CD4-positive, alpha-beta T cell treated with Interleukin-4 for 1 hour (primary cell): Measurements from ENCODE around the gene C13orf42.
A peak's percentile ranks its signal among the peaks of the same experiment; 100 is the strongest.
"Not testable (repeated sequence)": the region's sequence is repeated elsewhere in the genome, so short reads cannot be mapped to it uniquely, and the experiment has no call there.

Source experiments
- DNase-seq, 2 donors: peaks; one replicate each; pipeline ENCODE4 v3.0.0-alpha.2; 2020 to 2022

Gene C13orf42

GRCh38 chr13:51118809-51119431, 7.8 kb upstream of the C13orf42 start:
- DNase-seq: no peak

DNA sequence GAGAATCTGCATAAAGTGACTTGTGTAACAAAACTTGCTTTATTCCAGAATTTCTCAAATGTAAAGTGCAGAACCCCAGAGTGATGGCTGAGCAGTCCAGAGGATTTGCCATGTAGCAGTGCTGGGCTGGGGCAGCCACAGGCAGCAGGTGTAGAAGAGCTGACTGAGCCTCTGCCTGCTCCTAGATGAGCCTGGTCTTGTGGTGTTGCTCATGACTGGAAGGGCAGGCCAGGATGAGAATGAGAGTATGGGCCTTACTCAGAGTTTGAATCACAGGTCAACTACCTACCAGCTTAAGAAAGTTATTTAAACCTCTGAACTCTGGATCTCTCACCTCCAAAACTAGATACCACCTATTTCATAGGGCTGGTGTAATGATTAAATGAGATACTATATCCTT, 2.9 kb upstream of the C13orf42 start:
- no peak for DNase-seq

DNA sequence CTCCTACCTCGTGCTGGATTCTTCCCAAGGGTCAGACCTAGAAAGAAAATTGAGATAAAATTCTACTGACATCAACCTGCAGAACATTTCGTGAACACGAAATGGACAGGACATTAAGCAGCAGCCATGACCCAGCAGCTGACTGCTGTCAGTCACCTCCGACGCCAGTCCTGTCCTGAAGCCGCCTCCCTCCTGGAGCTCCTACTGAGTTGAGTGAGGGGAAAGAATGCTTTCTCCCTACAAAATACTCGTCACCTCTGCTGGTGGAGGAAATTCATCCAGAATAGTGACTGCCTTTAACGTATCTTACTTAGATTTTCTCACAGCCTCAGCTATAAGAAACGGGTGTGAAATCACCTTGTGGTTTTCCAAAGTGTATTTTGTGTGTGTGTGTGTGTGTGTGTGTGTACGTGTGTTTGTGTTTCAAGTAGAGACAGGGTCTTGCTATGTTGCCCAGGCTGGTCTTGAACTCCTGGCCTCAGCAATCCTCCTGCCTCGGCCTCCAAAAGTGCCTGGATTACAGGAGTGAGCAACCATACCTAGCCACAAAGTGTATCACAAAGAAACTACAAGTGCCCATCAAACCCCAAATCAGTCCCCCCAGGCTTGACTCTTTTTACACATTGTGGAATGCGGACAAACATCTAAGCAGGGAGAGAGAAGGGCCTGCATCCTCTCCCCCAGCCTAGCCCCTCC, 2.3 kb upstream of the C13orf42 start:
- DNase-seq: no peak

DNA sequence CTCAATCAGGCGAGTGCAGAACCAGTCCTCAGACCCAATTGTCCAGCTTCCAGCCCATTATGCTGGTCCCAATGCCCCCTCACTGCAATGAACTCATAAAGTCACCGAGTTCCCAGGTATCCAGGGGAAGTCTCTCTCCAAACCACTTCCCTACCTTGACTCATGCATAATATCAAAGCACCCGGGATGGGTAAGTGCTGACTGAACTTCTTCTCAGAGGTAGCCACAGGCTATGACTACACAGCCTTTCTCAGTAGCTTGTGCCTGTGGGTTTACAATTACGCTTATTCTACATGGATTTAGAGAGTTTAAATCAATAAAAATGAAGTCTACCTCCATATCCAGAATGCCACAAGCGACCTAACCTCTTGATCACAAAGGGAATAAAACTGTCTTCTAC, 1.7 kb upstream of the C13orf42 start:
- DNase-seq: no peak

DNA sequence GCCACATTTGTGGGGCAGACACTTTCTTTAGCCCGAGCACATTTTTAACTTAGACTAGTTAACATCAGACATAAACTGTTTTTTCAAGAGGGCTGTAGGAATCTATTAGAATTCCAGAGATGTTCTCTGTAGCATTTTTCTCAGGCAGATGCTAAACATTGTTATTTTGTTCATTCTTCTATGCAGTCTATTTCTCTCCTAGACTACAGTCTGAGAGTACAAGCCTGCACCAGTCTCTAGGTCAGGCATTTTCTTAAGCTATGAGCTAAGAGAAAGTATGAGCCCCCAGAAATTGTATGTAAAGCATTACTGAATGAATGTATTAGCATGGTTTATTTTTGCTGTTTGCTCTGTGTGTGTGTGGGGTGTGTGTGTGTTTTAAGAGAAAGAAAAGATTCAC, 923 bp upstream of the C13orf42 start:
- DNase-seq: no peak

- no peak for DNase-seq
Measured at GRCh38 chr13:51107996-51108395, 3.1 kb downstream of the C13orf42 start.

DNA sequence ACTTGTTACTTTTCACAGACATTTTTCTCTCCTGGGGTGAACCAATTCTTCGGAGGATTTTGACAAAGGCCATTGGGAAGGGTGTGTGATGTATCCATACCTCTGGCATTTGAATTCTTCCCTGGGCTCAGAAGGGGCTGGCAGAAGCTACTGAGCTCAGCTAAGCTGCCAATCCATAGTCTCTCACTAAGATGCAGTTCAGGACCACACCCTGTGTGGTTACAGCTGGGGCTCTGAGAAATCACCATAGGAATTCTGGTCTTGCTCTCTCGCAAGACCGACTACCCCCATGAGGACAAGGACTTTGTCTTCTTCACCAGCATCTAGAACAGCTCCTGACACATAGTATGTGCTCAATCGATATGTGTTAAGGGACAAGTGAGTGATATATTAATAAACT, 6.0 kb downstream of the C13orf42 start:
- no peak for DNase-seq

GRCh38 chr13:51101636-51102235, 9.3 kb downstream of the C13orf42 start:
- DNase-seq: no peak

GRCh38 chr13:51097353-51098043, 13.6 kb downstream of the C13orf42 start:
- DNase-seq: no peak

DNA sequence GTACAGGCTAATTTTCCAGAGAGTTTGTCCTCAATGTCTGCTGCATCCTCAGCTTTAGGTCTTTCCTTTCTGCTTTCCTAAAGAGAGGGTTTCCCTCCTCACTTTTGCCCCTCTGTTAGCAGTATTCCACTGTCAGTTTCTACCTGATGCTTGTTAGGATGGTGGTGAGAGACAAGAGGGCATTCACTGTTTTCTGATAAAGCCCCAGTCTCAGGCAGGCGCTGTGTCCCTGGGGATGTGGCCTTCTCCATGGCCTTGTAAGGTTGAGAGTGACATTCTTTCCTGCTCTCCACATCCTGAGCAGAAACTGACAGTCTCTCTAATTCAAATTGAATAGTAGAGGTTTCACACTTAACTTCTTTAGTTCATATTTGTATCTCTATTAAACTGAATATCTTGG, 14.9 kb downstream of the C13orf42 start:
- DNase-seq: no peak

GRCh38 chr13:51093574-51093973, 17.5 kb downstream of the C13orf42 start:
- DNase-seq: no peak

DNA sequence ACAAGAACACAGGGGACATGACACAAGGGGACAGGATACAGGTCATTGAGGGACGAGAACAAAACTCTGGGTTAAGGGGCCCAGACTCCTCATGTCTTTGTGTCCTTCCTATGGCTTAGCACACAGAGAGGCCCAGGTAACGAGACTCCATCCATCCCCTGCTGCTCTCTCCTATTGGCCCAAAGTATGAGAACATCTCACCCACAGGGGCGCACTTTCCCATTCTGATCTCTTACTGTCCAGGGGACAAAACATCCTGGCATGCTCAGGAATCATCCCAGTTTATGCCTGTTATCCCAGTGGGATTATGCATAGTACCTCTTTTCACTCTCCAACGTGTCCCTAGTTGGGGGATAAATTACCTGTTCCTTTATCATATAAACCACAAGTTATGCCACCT, 19.2 kb downstream of the C13orf42 start:
- DNase-seq: no peak

GRCh38 chr13:51083706-51084105, 27.4 kb downstream of the C13orf42 start:
- DNase-seq: no peak

- not testable (repeated sequence) for DNase-seq
Measured at GRCh38 chr13:51080478-51081065, 30.5 kb downstream of the C13orf42 start.

GRCh38 chr13:51071493-51071892, 39.6 kb downstream of the C13orf42 start:
- no peak for DNase-seq

DNA sequence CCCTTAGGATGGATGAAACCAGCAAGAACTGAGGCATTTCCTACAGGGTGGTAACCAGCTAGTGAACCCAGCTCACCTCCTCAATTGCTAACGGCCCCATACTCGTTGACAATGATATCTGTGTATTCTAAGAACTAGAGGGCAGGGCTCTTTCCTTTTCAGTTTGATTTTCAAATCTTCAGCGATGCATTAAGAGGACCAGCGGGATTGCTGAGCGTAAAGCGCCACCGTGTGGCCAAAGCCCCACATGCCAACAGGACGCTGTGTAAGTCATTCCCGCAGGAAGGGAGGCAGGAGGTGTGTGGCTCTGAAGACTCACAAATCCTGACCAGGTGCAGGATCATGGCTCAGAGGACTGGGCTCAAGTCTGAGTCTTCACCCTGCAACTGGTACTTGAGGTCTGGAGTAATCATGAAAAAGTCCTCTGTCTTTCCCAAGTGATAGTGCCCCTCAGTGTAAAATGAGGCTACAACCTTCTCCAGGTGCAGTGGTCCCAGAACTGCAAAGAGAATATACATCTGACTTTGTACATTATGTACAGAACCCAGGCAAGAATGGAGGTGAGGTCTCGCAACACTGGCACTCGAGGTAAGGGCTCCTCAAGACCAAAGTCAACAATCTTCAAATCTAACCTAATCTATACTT, 40.9 kb downstream of the C13orf42 start:
- DNase-seq: peak; percentile 72 to 77

GRCh38 chr13:51068501-51068900, 42.6 kb downstream of the C13orf42 start:
- DNase-seq: no peak

GRCh38 chr13:51067706-51068105, 43.4 kb downstream of the C13orf42 start:
- no peak for DNase-seq

- no peak for DNase-seq
Measured at GRCh38 chr13:51067210-51067701, 43.8 kb downstream of the C13orf42 start.

DNA sequence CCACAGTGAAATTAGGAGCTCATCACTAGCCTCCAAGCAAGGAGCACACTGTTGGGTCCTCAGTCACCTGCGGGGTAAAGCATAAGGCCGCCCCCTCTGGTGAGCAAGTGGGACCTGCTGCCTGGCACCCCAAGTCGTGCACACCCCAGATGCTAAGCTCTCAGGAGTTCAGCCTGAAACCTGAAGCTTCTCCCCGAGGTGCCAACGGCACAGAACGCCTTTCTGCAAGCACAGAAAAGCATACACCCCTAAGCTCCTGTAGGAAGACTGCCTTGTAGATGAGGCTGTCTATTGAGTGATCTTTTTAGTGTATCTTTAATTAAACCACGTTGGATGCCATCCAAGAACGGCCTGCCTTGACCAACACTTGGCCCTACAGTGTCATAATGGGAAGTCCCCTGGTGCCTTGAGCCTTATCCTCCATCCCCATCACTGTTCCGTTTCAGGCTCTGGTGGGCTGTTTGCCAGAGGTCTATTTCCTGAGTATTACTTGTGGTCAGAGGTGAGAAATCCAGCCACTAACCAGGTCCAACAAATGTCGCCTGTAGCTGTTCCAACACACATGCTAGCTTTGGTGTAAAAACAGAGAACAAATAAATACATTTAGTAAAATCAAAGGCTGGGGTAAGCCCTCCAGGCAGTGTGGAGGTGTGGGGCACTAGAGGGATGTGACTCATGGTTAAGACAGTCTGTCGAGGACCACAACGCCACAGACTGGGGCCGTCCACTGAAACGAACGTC, 44.8 kb downstream of the C13orf42 start:
- DNase-seq: peak in 1 of 2 donors; percentile 21

DNA sequence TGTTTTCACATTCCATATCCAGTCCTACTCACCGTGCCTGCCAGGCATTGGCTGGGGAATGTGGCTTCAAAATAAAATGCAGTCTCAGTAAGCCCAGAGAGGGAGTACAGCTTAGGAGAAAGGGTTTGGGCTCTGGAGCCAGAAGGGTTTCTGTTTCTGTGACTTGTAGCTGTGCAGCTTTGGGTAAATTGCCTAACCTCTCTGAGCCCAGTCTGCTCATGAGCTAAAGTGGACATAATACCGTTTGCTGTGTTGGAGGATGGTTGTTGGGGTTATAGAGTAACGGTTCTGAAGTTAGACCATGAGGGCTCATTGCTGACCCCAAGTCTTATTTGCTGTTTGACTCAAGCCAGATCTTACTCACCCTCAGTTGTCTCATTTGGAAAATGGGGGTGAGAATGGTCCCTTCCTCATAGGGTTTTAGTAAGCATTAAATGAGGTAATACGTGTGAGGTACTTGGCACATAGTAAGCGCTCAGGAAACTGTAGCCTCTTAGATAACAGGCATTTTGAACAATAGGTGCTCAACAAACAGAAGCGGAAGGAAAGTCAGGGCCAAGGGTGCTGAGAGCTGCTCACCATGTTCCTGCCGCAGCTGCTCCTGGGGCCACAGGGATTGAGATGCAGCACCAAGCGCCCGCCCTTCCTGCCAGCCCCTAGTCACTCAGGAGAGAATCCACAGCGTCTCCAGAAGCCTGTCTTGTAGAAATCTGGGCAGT, 45.5 kb downstream of the C13orf42 start:
- DNase-seq: no peak
